GM10266 (cell line): Measurements from ENCODE around the gene HSD11B2.

Source experiments
- DNase-seq: peaks from one replicate; pipeline ENCODE4 v3.0.0; 2012; ENCODE audit errors: extremely low spot score
- TF ChIP-seq, protein P1 (sequence below): IDR thresholded peaks from 2 replicates; pipeline ENCODE4 v1.5.1; 2012; ENCODE audit warnings: mild to moderate bottlenecking, low read depth; ENCODE audit not compliant: control insufficient read depth, insufficient read depth; ENCODE audit errors: missing control alignments

Gene HSD11B2

GRCh38 chr16:67404740-67405226, 26.1 kb upstream of the HSD11B2 start:
- TF ChIP-seq, protein P1, sequence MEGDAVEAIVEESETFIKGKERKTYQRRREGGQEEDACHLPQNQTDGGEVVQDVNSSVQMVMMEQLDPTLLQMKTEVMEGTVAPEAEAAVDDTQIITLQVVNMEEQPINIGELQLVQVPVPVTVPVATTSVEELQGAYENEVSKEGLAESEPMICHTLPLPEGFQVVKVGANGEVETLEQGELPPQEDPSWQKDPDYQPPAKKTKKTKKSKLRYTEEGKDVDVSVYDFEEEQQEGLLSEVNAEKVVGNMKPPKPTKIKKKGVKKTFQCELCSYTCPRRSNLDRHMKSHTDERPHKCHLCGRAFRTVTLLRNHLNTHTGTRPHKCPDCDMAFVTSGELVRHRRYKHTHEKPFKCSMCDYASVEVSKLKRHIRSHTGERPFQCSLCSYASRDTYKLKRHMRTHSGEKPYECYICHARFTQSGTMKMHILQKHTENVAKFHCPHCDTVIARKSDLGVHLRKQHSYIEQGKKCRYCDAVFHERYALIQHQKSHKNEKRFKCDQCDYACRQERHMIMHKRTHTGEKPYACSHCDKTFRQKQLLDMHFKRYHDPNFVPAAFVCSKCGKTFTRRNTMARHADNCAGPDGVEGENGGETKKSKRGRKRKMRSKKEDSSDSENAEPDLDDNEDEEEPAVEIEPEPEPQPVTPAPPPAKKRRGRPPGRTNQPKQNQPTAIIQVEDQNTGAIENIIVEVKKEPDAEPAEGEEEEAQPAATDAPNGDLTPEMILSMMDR, result no peak
- no peak for DNase-seq

GRCh38 chr16:67405336-67405735, 25.6 kb upstream of the HSD11B2 start:
- DNase-seq, result no peak
- TF ChIP-seq, protein P1, result no peak

DNA sequence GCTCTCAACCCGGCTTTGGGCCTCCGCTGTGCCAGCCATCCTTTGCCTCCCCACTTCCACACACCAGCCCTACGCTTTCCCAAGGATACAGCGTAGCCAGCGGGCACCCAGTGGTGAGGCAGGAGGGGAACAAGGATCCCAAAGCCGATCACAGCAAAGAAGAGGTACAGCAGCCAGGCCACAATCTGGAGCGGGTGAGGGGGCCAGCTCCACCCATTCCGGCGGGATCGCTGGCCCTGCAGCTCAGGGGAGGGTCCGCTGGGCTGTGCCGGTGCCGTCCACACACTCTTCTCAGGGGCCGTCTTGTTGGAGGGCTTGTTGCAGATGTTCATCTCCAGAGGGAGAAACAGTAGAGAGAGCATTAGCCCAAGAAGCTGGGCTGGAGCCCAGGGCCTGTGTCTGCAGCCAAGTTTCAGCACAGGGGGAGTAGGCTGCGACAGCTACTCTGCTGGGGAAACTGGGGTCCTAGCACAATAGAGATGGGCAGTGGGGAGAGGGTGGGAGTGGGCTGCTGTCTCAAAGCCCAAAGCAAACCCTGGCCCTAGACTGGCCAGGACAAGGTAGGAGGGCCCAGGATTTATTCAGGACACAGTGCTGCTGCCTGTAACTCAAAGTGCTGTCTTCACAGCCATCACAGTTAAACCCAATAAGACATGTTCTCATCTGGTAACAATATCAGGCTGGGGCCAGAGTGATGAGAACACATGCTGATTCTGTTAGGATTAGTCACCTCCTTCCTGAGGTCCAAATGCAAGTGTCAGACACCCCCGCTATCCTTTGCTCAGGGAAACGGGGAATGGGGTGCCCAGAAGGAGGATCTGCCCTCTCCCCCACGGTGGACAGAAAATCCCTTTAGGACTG, 24.6 kb upstream of the HSD11B2 start:
- TF ChIP-seq, protein P1, result no peak
- no peak for DNase-seq

GRCh38 chr16:67407176-67407787, 23.6 kb upstream of the HSD11B2 start:
- no peak for DNase-seq
- TF ChIP-seq, protein P1, result no peak

- no peak for DNase-seq
- TF ChIP-seq, protein P1, result no peak
Observed at GRCh38 chr16:67407788-67408452, 23.0 kb upstream of the HSD11B2 start.

- no peak for DNase-seq
- TF ChIP-seq, protein P1, result no peak
Observed at GRCh38 chr16:67409631-67410030, 21.3 kb upstream of the HSD11B2 start.
